Adrenal gland (tissue), 12 donors: ENCODE results near the gene LBP. TPM values are rescaled to one million over a fixed set of nuclear protein-coding genes. Genes with fewer than 3 reads are reported as not detected.

ENCODE experiments used
- DNase-seq, 7 donors: peaks; one replicate each; pipeline ENCODE4 v3.0.0-alpha.2; 2019 to 2020
- H3K27ac ChIP-seq, 5 donors: fragments of 200-600 bp; sonication (generic) in 4 of 5; 1 replicate in 3 of 5; 2 replicates in 2 of 5; pipeline versions ENCODE4 v1.5.1 to v1.8.0; 2016 to 2020; ENCODE audit warnings: mild to moderate bottlenecking in 1 of 5
- H3K27me3 ChIP-seq: fragments of 200-600 bp; 2 replicates; pipeline ENCODE4 v1.8.0; 2021
- H3K36me3 ChIP-seq, 2 donors: fragments of 200-600 bp; replicated peaks in 1 of 2; 1 replicate in 1 of 2; 2 replicates in 1 of 2; pipeline versions ENCODE4 v1.5.1 to v1.8.0; 2018 to 2022
- H3K4me1 ChIP-seq, 2 donors: fragments of 200-600 bp; replicated peaks in 1 of 2; 1 replicate in 1 of 2; 2 replicates in 1 of 2; pipeline versions ENCODE4 v1.5.1 to v1.8.0; 2018 to 2021
- H3K4me3 ChIP-seq, 4 donors: fragments of 200-600 bp; sonication (generic) in 3 of 4; one replicate each; pipeline ENCODE4 v1.5.1; 2016 to 2018
- H3K9me3 ChIP-seq, 3 donors: fragments of 200-600 bp; sonication (generic) in 1 of 3; replicated peaks in 1 of 3; 1 replicate in 2 of 3; 2 replicates in 1 of 3; pipeline versions ENCODE4 v1.5.1 to v1.8.0; 2016 to 2021
- CTCF ChIP-seq, 6 experiments: fragments of 450-650 bp in 4 of 6; fragments of 200-600 bp in 2 of 6; sonication (generic) in 1 of 6; IDR thresholded peaks; 1 replicate in 5 of 6; 2 replicates in 1 of 6; pipeline versions ENCODE4 v1.5.1 to v1.8.0; 2016 to 2021; ENCODE audit warnings: antibody characterized with exemption in 6 of 6, mild to moderate bottlenecking in 2 of 6, moderate library complexity in 1 of 6
- POLR2A ChIP-seq, 2 donors: fragments of 450-650 bp; IDR thresholded peaks; one replicate each; pipeline ENCODE4 v1.6.1; 2017; ENCODE audit warnings: antibody characterized with exemption in 2 of 2, mild to moderate bottlenecking in 2 of 2, moderate library complexity in 1 of 2
- WGBS, 4 donors: extraction: QIAGEN DNeasy Blood & Tissue Kit in 2 of 4; methylation state at CpG; one replicate each; pipeline versions ENCODE4 v1.1.5 to v1.1.7; 2013 to 2017; 5-methylcytosine and 5-hydroxymethylcytosine counted together
- intact Hi-C, 2 donors: fragments of 100-400 bp; cut with DNase I; formaldehyde crosslinking; loops; one replicate each; pipeline versions ENCODE4 v1.14.1 to v1.15.0; 2022 to 2023
- polyA plus RNA-seq, 3 donors: library from polyadenylated mRNA; stranded (reverse); fragments of 200-250 nt in 2 of 3; fragments of 350-450 nt in 1 of 3; fragmentation: Illumina TruSeq in 1 of 3; extraction: RNeasy Lipid Tissue Mini Kit (QIAGEN cat#74804) in 1 of 3; gene quantifications; one replicate each; pipeline ENCODE4 v1.2.3, GENCODE V29; 2013 to 2014
- total RNA-seq, 9 donors: library from RNA; depleted of rRNA in 4 of 9; stranded (reverse); fragments of >200 nt in 4 of 9; fragments of 120-200 nt in 1 of 9; fragmentation: NEBNext Ultra II Directional in 1 of 9; extraction: Animal tissue kit (Norgen Biotek cat#: 25700) in 1 of 9; gene quantifications; one replicate each; pipeline versions ENCODE4 v1.1.0 to v1.2.4, GENCODE V29; 2013 to 2023
- donor health status: healthy with polysubstance abuse.
- donor health status: Bipolar disorder and iron deficiency.
- donor health status: DM: yes; HTN: yes; CAD: no.
- donor health status: DM: no; HTN: no; CAD: no.
- donor health status: DM: no; HTN: no; CAD: no.
- donor health status: DM: yes; HTN: yes; CAD: no.

Gene LBP
- total and polyA plus RNA-seq, 12 donors: 0.15 to 2.0 (median 0.41) TPM; not detected in 2

- no peak overlapping the region for H3K4me3 ChIP-seq
- H3K9me3 ChIP-seq: no peaks in the 10 kb centered on the region
- no peak for TF ChIP-seq CTCF (IDR thresholded peaks at IDR 0.05)
- no peak for TF ChIP-seq POLR2A (IDR thresholded peaks at IDR 0.05)
- WGBS, 4 donors: 70 to 78% (median 74%) methylated on average over 5 of the region's 5 CpGs
- intact Hi-C loops: no loop called here
- no peak for DNase-seq
- H3K36me3 ChIP-seq: no peaks in the 10 kb centered on the region
- no peaks in the 10 kb centered on the region for H3K27me3 ChIP-seq
- H3K4me1 ChIP-seq: no peaks in the 10 kb centered on the region
- peak overlapping the region in 1 of 5 donors; percentile 45 for H3K27ac ChIP-seq
These were observed 3.5 kb upstream of the LBP start for GRCh38 chr20:38342713-38343310.

- peak overlapping the region in 1 of 5 donors; percentile 45 for H3K27ac ChIP-seq
- DNase-seq: peak; percentile 26 to 71 (median 43)
- intact Hi-C loops: no loop called here
- no peaks in the 10 kb centered on the region for H3K9me3 ChIP-seq
- no peak for TF ChIP-seq POLR2A (IDR thresholded peaks at IDR 0.05)
- no peak for TF ChIP-seq CTCF (IDR thresholded peaks at IDR 0.05)
- H3K27me3 ChIP-seq: no peaks in the 10 kb centered on the region
- no peaks in the 10 kb centered on the region for H3K36me3 ChIP-seq
- no peak overlapping the region for H3K4me3 ChIP-seq
- 46 to 62% (median 58%) methylated on average over 16 of the region's 16 CpGs for WGBS, 4 donors
- H3K4me1 ChIP-seq: no peaks in the 10 kb centered on the region
These were observed 2.8 kb upstream of the LBP start for GRCh38 chr20:38343311-38344106.

GRCh38 chr20:38344107-38344701 lies 2.1 kb upstream of the LBP start:
- Histone ChIP-seq H3K4me1 (no peaks in the 10 kb centered on the region), H3K36me3 (no peaks in the 10 kb centered on the region), H3K27ac (no peak overlapping the region), H3K9me3 (no peaks in the 10 kb centered on the region), H3K4me3 (no peak overlapping the region), H3K27me3 (no peaks in the 10 kb centered on the region)
- TF ChIP-seq CTCF (IDR thresholded peaks at IDR 0.05): no peak
- TF ChIP-seq POLR2A (IDR thresholded peaks at IDR 0.05): no peak
- no peak for DNase-seq
- WGBS, 4 donors: 75 to 91% (median 87%) methylated on average over 3 to 5 of the region's 5 CpGs
- intact Hi-C loops: no loop called here

GRCh38 chr20:38345643-38346042 lies 639 bp upstream of the LBP start:
- TF ChIP-seq POLR2A (IDR thresholded peaks at IDR 0.05) (no peak), CTCF (IDR thresholded peaks at IDR 0.05) (no peak)
- H3K27ac ChIP-seq: no peak overlapping the region
- H3K4me3 ChIP-seq: no peak overlapping the region
- WGBS, 4 donors: 21 to 43% (median 28%) methylated on average over 2 of the region's 2 CpGs
- H3K9me3 ChIP-seq: no peaks in the 10 kb centered on the region
- no peaks in the 10 kb centered on the region for H3K27me3 ChIP-seq
- no peak for DNase-seq
- intact Hi-C loops: no loop called here
- H3K4me1 ChIP-seq: no peaks in the 10 kb centered on the region
- no peaks in the 10 kb centered on the region for H3K36me3 ChIP-seq
